MM.1S (cell line): ENCODE measurements around the gene UBE2E2.
A peak's percentile ranks its signal among the peaks of the same experiment; 100 is the strongest.

Experiments used
- DNase-seq: peaks from one replicate; pipeline ENCODE4 v3.0.0-alpha.2; 2015
- H2AFZ ChIP-seq: fragments of 300-600 bp; sonication (generic); 2 replicates; pipeline ENCODE4 v1.6.0; 2016; ENCODE audit warnings: antibody characterized with exemption, low read length
- H3F3A ChIP-seq: fragments of 300-600 bp; sonication (generic); 2 replicates; pipeline ENCODE4 v1.6.1; 2016; ENCODE audit warnings: mild to moderate bottlenecking, antibody characterized with exemption, low read length, moderate library complexity, mixed read lengths; ENCODE audit not compliant: insufficient read depth
- H3K27ac ChIP-seq: fragments of 300-600 bp; sonication (generic); 2 replicates; pipeline ENCODE4 v1.5.1; 2016; ENCODE audit warnings: mild to moderate bottlenecking, low read length
- H3K27me3 ChIP-seq: fragments of 300-600 bp; sonication (generic); replicated peaks from 2 replicates; pipeline ENCODE4 v1.6.0; 2016; ENCODE audit warnings: low read length; ENCODE audit not compliant: insufficient read depth
- H3K36me3 ChIP-seq: fragments of 300-600 bp; sonication (generic); replicated peaks from 2 replicates; pipeline ENCODE4 v1.6.1; 2016; ENCODE audit warnings: mild to moderate bottlenecking, low read length, mixed read lengths; ENCODE audit not compliant: insufficient read depth
- H3K4me1 ChIP-seq: fragments of 300-600 bp; sonication (generic); 2 replicates; pipeline ENCODE4 v1.6.1; 2016; ENCODE audit warnings: low read length, mixed read lengths
- H3K4me2 ChIP-seq: fragments of 300-600 bp; sonication (generic); 2 replicates; pipeline ENCODE4 v1.6.0; 2016; ENCODE audit warnings: low read depth, low read length
- H3K4me3 ChIP-seq: fragments of 300-600 bp; sonication (generic); 2 replicates; pipeline ENCODE4 v1.5.1; 2016; ENCODE audit warnings: low read length, mixed read lengths
- H3K79me2 ChIP-seq: fragments of 300-600 bp; sonication (generic); 2 replicates; pipeline ENCODE4 v1.6.1; 2016; ENCODE audit warnings: mixed run types, low read length, mixed read lengths
- H3K9ac ChIP-seq: fragments of 300-600 bp; sonication (generic); 2 replicates; pipeline ENCODE4 v1.6.1; 2016; ENCODE audit warnings: low read length, mixed read lengths
- H3K9me2 ChIP-seq: fragments of 300-600 bp; sonication (generic); replicated peaks from 2 replicates; pipeline ENCODE4 v1.6.1; 2016; ENCODE audit warnings: mild to moderate bottlenecking, low read length, mixed read lengths; ENCODE audit not compliant: insufficient read depth
- H3K9me3 ChIP-seq: fragments of 300-600 bp; sonication (generic); replicated peaks from 2 replicates; pipeline ENCODE4 v1.6.1; 2016; ENCODE audit warnings: mild to moderate bottlenecking, low read length, mixed read lengths; ENCODE audit not compliant: insufficient read depth
- H4K20me1 ChIP-seq: fragments of 300-600 bp; sonication (generic); 2 replicates; pipeline ENCODE4 v1.6.1; 2016; ENCODE audit warnings: mild to moderate bottlenecking, low read length, moderate library complexity, mixed read lengths; ENCODE audit not compliant: insufficient read depth
- EZH2 ChIP-seq: fragments of 300-600 bp; sonication (generic); optimal IDR thresholded peaks from 2 replicates; pipeline ENCODE3; 2017; ENCODE audit warnings: low read depth, mild to moderate bottlenecking, antibody characterized with exemption, low read length, mixed read lengths
- EZH2phosphoT487 ChIP-seq: fragments of 300-600 bp; sonication (generic); IDR thresholded peaks from 2 replicates; pipeline ENCODE4 v1.6.1; 2018; ENCODE audit warnings: antibody characterized with exemption, low read length
- TF ChIP-seq, protein P1 (sequence below): fragments of 300-600 bp; sonication (generic); IDR thresholded peaks from 2 replicates; pipeline ENCODE4 v1.5.1; 2016; ENCODE audit warnings: antibody characterized with exemption, low read length, mixed read lengths

The UBE2E2 gene

GRCh38 chr3:23319366-23320312, 116.5 kb downstream of the UBE2E2 start:
- peaks cover 50% of the 10 kb centered on the region for H3K79me2 ChIP-seq
- no peaks in the 10 kb centered on the region for H3K36me3 ChIP-seq
- no peak overlapping the region for H2AFZ ChIP-seq
- no peak overlapping the region for H3K27ac ChIP-seq
- H3K9ac ChIP-seq = no peak overlapping the region
- no peaks in the 10 kb centered on the region for H3F3A ChIP-seq
- H4K20me1 ChIP-seq = no peaks in the 10 kb centered on the region
- 0 out of 2 replicates have a peak, but pooled peaks cover 4% of the 10 kb centered on the region for H3K4me1 ChIP-seq
- H3K9me3 ChIP-seq = no peaks in the 10 kb centered on the region
- no peak for DNase-seq
- no peak overlapping the region for H3K4me2 ChIP-seq
- H3K4me3 ChIP-seq = no peak overlapping the region
- no peaks in the 10 kb centered on the region for H3K9me2 ChIP-seq
- H3K27me3 ChIP-seq = no peaks in the 10 kb centered on the region
- TF ChIP-seq, protein P1, sequence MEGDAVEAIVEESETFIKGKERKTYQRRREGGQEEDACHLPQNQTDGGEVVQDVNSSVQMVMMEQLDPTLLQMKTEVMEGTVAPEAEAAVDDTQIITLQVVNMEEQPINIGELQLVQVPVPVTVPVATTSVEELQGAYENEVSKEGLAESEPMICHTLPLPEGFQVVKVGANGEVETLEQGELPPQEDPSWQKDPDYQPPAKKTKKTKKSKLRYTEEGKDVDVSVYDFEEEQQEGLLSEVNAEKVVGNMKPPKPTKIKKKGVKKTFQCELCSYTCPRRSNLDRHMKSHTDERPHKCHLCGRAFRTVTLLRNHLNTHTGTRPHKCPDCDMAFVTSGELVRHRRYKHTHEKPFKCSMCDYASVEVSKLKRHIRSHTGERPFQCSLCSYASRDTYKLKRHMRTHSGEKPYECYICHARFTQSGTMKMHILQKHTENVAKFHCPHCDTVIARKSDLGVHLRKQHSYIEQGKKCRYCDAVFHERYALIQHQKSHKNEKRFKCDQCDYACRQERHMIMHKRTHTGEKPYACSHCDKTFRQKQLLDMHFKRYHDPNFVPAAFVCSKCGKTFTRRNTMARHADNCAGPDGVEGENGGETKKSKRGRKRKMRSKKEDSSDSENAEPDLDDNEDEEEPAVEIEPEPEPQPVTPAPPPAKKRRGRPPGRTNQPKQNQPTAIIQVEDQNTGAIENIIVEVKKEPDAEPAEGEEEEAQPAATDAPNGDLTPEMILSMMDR = no peak
- TF ChIP-seq EZH2 = no peak
- TF ChIP-seq EZH2phosphoT487 = no peak

- Histone ChIP-seq H3K4me2 (no peak overlapping the region), H3K9ac (no peak overlapping the region), H3K36me3 (no peaks in the 10 kb centered on the region), H3K4me3 (no peak overlapping the region), H3K9me3 (no peaks in the 10 kb centered on the region), H3K4me1 (peaks cover 14% of the 10 kb centered on the region; the same call in 1 of the 2 replicates), H2AFZ (no peak overlapping the region), H3F3A (no peaks in the 10 kb centered on the region), H3K27me3 (no peaks in the 10 kb centered on the region), H3K79me2 (peaks cover 44% of the 10 kb centered on the region), H3K27ac (no peak overlapping the region), H3K9me2 (no peaks in the 10 kb centered on the region), H4K20me1 (no peaks in the 10 kb centered on the region)
- TF ChIP-seq, protein P1 = no peak
- TF ChIP-seq EZH2phosphoT487 (no peak), EZH2 (no peak)
- DNase-seq = no peak
These were observed 117.8 kb downstream of the UBE2E2 start for GRCh38 chr3:23320586-23321570.

DNA sequence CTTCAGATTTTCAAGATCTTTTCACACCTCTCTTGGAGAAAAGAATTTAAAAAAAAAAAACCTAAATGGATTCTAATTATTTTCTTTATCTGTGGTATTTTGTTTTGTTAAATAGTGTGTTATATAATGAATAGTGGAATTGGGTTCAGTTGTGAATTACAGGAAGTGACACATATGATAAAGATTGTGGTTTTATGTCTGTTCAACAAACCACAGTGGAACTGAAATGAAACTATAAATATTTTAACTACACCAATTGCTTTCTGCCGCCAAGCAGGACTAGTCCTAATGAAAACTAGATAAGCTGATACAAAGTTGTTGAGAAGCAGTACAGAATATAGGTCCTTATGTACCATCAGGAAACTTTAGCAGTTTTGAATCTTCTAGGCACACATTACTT, 121.6 kb downstream of the UBE2E2 start:
- H3K4me1 ChIP-seq = peaks cover 14% of the 10 kb centered on the region; the same call in 1 of the 2 replicates
- H4K20me1 ChIP-seq = no peaks in the 10 kb centered on the region
- no peak overlapping the region for H2AFZ ChIP-seq
- no peaks in the 10 kb centered on the region for H3F3A ChIP-seq
- peak; percentile 56 for DNase-seq
- H3K9ac ChIP-seq = no peak overlapping the region
- H3K27ac ChIP-seq = no peak overlapping the region
- peak overlapping the region; percentile 25; the same call in 1 of the 2 replicates for H3K4me2 ChIP-seq
- no peaks in the 10 kb centered on the region for H3K36me3 ChIP-seq
- H3K9me3 ChIP-seq = no peaks in the 10 kb centered on the region
- TF ChIP-seq, protein P1 = no peak
- TF ChIP-seq EZH2 (no peak), EZH2phosphoT487 (no peak)
- peaks cover 53% of the 10 kb centered on the region for H3K79me2 ChIP-seq
- H3K4me3 ChIP-seq = no peak overlapping the region
- H3K27me3 ChIP-seq = no peaks in the 10 kb centered on the region
- no peaks in the 10 kb centered on the region for H3K9me2 ChIP-seq
